Natural killer cell (primary cell): ENCODE measurements around the gene TEAD1. TPM values are rescaled to one million over a fixed set of nuclear protein-coding genes. Genes with fewer than 3 reads are reported as not detected.

Experiments used
- ATAC-seq, 3 donors: fragments of 150-1000 bp in 2 of 3; fragments of 200-7000 bp in 1 of 3; cut with Tn5 transposase; 1 replicate in 1 of 3; 2 replicates in 2 of 3; pipeline ENCODE4 v1.10.0; 2021; ENCODE audit warnings: mild to moderate bottlenecking in 2 of 3, moderate library complexity in 2 of 3
- DNase-seq, 2 donors: peaks; one replicate each; pipeline versions ENCODE4 v3.0.0 to v3.0.0-alpha.2; 2013 to 2021; ENCODE audit warnings: mixed read lengths in 1 of 2
- H3K27ac ChIP-seq: one replicate; pipeline ENCODE4 v1.5.1; 2013; ENCODE audit warnings: mild to moderate bottlenecking, low read length
- H3K27me3 ChIP-seq: one replicate; pipeline ENCODE4 v1.6.1; 2013; ENCODE audit warnings: low read length; ENCODE audit not compliant: control insufficient read depth, insufficient read depth
- H3K36me3 ChIP-seq: one replicate; pipeline ENCODE4 v1.6.1; 2013; ENCODE audit warnings: low read length; ENCODE audit not compliant: control insufficient read depth, insufficient read depth
- H3K4me1 ChIP-seq: one replicate; pipeline ENCODE4 v1.6.1; 2013; ENCODE audit warnings: low read length; ENCODE audit not compliant: control insufficient read depth, insufficient read depth
- H3K4me3 ChIP-seq: one replicate; pipeline ENCODE4 v1.5.1; 2013; ENCODE audit warnings: low read length
- H3K9me3 ChIP-seq: one replicate; pipeline ENCODE4 v1.6.1; 2013; ENCODE audit warnings: low read length; ENCODE audit not compliant: control insufficient read depth, insufficient read depth
- H3K27ac Mint-ChIP-seq, 2 donors: one replicate each; pipeline ENCODE4 v1.8.0; 2022; ENCODE audit warnings: mild to moderate bottlenecking in 2 of 2, mixed read lengths in 2 of 2, moderate library complexity in 1 of 2
- H3K27me3 Mint-ChIP-seq, 2 donors: one replicate each; pipeline ENCODE4 v1.8.0; 2022; ENCODE audit warnings: low read depth in 2 of 2, mixed read lengths in 2 of 2
- H3K36me3 Mint-ChIP-seq: one replicate; pipeline ENCODE4 v1.8.0; 2022; ENCODE audit warnings: mixed read lengths
- H3K4me1 Mint-ChIP-seq, 2 donors: one replicate each; pipeline ENCODE4 v1.8.0; 2022; ENCODE audit warnings: mixed read lengths in 2 of 2
- H3K4me3 Mint-ChIP-seq: one replicate; pipeline ENCODE4 v1.8.0; 2022; ENCODE audit warnings: mild to moderate bottlenecking, moderate library complexity, mixed read lengths
- H3K9me3 Mint-ChIP-seq, 2 donors: one replicate each; pipeline ENCODE4 v1.8.0; 2022; ENCODE audit warnings: mixed read lengths in 2 of 2
- WGBS: methylation state at CpG from one replicate; pipeline ENCODE4 v1.1.7; 2013; ENCODE audit warnings: missing lambda C conversion rate; ENCODE audit not compliant: insufficient coverage; 5-methylcytosine and 5-hydroxymethylcytosine counted together
- intact Hi-C: fragments of 100-400 bp; cut with micrococcal nuclease; formaldehyde crosslinking; loops from one replicate; pipeline ENCODE4 v1.14.2; 2022
- total RNA-seq, 4 donors: library from RNA; stranded (reverse); fragments of 120-200 nt in 1 of 4; gene quantifications; one replicate each; pipeline versions ENCODE4 v1.2.3 to v1.2.4, GENCODE V29; 2013 to 2022
- TF ChIP-seq, protein P1 (sequence below): fragments of 200-600 bp; IDR thresholded peaks from one replicate; pipeline ENCODE4 v1.8.0; 2022; ENCODE audit warnings: antibody characterized with exemption

Gene TEAD1
- total RNA-seq, 3 donors from 2014 or later (not counting 1 experiment from before 2014, with no cell fraction given), result not detected

DNA sequence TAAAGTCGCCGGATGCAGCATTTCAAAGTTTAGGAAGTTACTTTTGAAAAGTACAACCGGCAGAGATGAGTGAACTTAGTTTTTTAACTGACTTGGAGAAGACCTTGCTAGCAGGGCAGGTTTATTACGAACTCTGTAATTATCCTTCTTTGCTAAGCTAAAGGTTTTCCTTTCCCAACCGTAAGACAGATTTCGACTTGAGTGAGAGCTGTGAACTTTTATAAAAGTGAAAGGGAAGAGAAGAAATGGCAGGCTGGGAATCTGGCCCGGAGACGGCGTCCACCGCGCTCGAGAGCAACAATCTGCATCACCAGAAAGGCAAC is 659 bp upstream of the TEAD1 start:
- Mint-ChIP-seq H3K27me3 (peaks cover 41 to 65% of the 10 kb centered on the region in 2 donors), H3K27ac (no peak overlapping the region), H3K4me3 (peak overlapping the region; percentile 84), H3K9me3 (peaks cover 8% of the 10 kb centered on the region in 2 donors), H3K36me3 (peaks cover 13% of the 10 kb centered on the region), H3K4me1 (peaks cover 0 to 5% of the 10 kb centered on the region in 2 donors)
- Histone ChIP-seq H3K4me1 (peaks cover 5% of the 10 kb centered on the region), H3K9me3 (peaks cover 4% of the 10 kb centered on the region), H3K27me3 (peaks cover 44% of the 10 kb centered on the region), H3K27ac (no peak overlapping the region), H3K4me3 (peak overlapping the region; percentile 37), H3K36me3 (no peaks in the 10 kb centered on the region)
- TF ChIP-seq, protein P1, sequence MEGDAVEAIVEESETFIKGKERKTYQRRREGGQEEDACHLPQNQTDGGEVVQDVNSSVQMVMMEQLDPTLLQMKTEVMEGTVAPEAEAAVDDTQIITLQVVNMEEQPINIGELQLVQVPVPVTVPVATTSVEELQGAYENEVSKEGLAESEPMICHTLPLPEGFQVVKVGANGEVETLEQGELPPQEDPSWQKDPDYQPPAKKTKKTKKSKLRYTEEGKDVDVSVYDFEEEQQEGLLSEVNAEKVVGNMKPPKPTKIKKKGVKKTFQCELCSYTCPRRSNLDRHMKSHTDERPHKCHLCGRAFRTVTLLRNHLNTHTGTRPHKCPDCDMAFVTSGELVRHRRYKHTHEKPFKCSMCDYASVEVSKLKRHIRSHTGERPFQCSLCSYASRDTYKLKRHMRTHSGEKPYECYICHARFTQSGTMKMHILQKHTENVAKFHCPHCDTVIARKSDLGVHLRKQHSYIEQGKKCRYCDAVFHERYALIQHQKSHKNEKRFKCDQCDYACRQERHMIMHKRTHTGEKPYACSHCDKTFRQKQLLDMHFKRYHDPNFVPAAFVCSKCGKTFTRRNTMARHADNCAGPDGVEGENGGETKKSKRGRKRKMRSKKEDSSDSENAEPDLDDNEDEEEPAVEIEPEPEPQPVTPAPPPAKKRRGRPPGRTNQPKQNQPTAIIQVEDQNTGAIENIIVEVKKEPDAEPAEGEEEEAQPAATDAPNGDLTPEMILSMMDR, result no peak
- ATAC-seq, result peak in 1 of 3 donors; percentile 7
- no peak for DNase-seq
- WGBS, result 14% methylated on average over 12 of the region's 12 CpGs
- intact Hi-C loops, result no loop called here

DNA sequence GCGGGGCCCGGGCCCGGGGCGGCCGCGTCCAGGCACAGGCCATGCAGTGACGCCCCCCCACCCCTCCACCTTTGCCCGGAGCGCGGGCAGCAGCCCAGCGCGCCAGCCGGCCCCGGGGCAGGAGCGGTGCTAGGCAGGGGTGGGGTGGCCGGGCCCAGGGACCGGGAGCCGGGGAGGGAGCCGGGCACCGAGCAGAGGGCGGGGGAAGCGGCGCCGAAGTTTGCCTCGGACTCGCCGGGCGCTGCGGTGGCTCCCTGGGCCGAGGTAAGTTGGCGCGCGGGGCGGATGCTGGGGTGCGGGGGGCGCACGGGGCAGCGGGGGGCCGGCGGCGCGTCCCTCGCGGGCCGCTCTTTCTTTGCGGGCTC is 332 bp downstream of the TEAD1 start:
- peak in 2 of 3 donors; percentile 27 to 49 for ATAC-seq
- TF ChIP-seq, protein P1, result no peak
- WGBS, result 3% methylated on average over 46 of the region's 46 CpGs
- Histone ChIP-seq H3K36me3 (no peaks in the 10 kb centered on the region), H3K4me3 (no peak overlapping the region), H3K27ac (no peak overlapping the region), H3K4me1 (peaks cover 5% of the 10 kb centered on the region), H3K27me3 (peaks cover 51% of the 10 kb centered on the region), H3K9me3 (peaks cover 4% of the 10 kb centered on the region)
- no peak overlapping the region for H3K27ac Mint-ChIP-seq
- intact Hi-C loops, result no loop called here
- H3K27me3 Mint-ChIP-seq, result peaks cover 40 to 68% of the 10 kb centered on the region in 2 donors
- peaks cover 0 to 5% of the 10 kb centered on the region in 2 donors for H3K4me1 Mint-ChIP-seq
- no peak overlapping the region for H3K4me3 Mint-ChIP-seq
- DNase-seq, result peak in 1 of 2 donors; percentile 22
- H3K36me3 Mint-ChIP-seq, result peaks cover 20% of the 10 kb centered on the region
- H3K9me3 Mint-ChIP-seq, result peaks cover 0 to 2% of the 10 kb centered on the region in 2 donors

DNA sequence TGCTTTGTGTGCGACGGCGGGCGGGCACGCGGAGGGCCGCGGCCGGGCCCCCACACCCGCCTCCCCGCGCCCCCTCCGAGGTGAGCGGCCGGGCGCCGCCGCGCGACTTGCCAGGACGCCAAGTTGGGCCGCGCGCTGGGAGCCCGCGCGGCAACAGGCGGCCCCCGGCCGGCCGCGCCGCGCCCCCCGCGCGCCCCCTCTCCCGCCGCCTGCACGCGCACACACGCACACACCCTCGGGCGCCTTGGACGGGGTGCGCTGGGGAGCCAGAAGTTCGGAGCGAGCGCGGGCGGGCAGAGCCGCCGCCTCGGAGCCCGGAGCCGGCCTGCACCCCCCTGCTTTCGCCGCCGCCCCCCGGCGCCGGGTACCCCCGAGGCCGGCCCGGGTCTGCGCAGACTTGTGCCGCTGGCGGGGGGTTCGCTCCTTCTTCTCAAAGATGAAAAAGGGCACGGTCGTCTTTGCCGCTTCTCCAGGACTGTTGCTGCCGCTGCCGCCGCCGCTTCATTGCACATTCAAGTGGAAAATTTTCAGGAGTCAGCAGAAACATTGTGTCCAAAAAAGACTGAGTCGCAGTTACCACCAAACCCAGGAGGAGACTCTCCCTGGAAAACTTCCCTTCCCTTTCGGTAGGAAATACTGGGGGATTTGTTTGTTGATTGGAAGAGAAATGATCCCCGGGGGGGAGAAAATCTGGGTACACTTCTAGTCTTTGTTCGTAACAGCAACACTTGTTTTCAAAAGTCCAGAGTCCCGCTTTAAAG is 895 bp downstream of the TEAD1 start:
- WGBS, result 6% methylated on average over 79 of the region's 81 CpGs
- H3K36me3 Mint-ChIP-seq, result peaks cover 20% of the 10 kb centered on the region
- Histone ChIP-seq H3K4me3 (no peak overlapping the region), H3K36me3 (no peaks in the 10 kb centered on the region), H3K4me1 (peaks cover 5% of the 10 kb centered on the region), H3K27ac (no peak overlapping the region), H3K27me3 (peaks cover 56% of the 10 kb centered on the region), H3K9me3 (peaks cover 4% of the 10 kb centered on the region)
- H3K4me1 Mint-ChIP-seq, result peaks cover 0 to 5% of the 10 kb centered on the region in 2 donors
- H3K27me3 Mint-ChIP-seq, result peaks cover 40 to 72% of the 10 kb centered on the region in 2 donors
- ATAC-seq (no peak), DNase-seq (peak in 1 of 2 donors; percentile 13)
- peak overlapping the region; percentile 81 for H3K4me3 Mint-ChIP-seq
- no peak overlapping the region for H3K27ac Mint-ChIP-seq
- TF ChIP-seq, protein P1, result no peak
- peaks cover 0 to 2% of the 10 kb centered on the region in 2 donors for H3K9me3 Mint-ChIP-seq
- intact Hi-C loops, result no loop called here
